HG02763 (cell line): ENCODE results near the gene SLC1A2.

Source experiments
- ATAC-seq: cut with Tn5 transposase; IDR thresholded peaks from one replicate; pipeline ENCODE4 v1.9.1; 2021; ENCODE audit warnings: mild to moderate bottlenecking, moderate library complexity; ENCODE audit not compliant: unreplicated experiment

The SLC1A2 gene

GRCh38 chr11:35377262-35377661, 42.1 kb downstream of the SLC1A2 start:
- ATAC-seq = no peak

GRCh38 chr11:35376613-35377012, 42.7 kb downstream of the SLC1A2 start:
- no peak for ATAC-seq

- ATAC-seq = no peak
These were observed 43.2 kb downstream of the SLC1A2 start for GRCh38 chr11:35376118-35376510.

- ATAC-seq = no peak
These were observed 43.8 kb downstream of the SLC1A2 start for GRCh38 chr11:35375332-35376117.

- ATAC-seq = no peak
These were observed 45.9 kb downstream of the SLC1A2 start for GRCh38 chr11:35373284-35373933.

- no peak for ATAC-seq
These were observed 46.6 kb downstream of the SLC1A2 start for GRCh38 chr11:35372565-35373283.

- ATAC-seq = no peak
These were observed 51.9 kb downstream of the SLC1A2 start for GRCh38 chr11:35367491-35367890.

- ATAC-seq = no peak
These were observed 52.6 kb downstream of the SLC1A2 start for GRCh38 chr11:35366798-35367197.

GRCh38 chr11:35365961-35366360, 53.4 kb downstream of the SLC1A2 start:
- ATAC-seq = no peak

- no peak for ATAC-seq
These were observed 54.0 kb downstream of the SLC1A2 start for GRCh38 chr11:35365395-35365794.

- no peak for ATAC-seq
These were observed 55.2 kb downstream of the SLC1A2 start for GRCh38 chr11:35363854-35364780.

GRCh38 chr11:35363246-35363801, 56.0 kb downstream of the SLC1A2 start:
- no peak for ATAC-seq

GRCh38 chr11:35362521-35362980, 56.8 kb downstream of the SLC1A2 start:
- no peak for ATAC-seq

GRCh38 chr11:35360055-35360530, 59.3 kb downstream of the SLC1A2 start:
- no peak for ATAC-seq

GRCh38 chr11:35359321-35360054, 59.9 kb downstream of the SLC1A2 start:
- ATAC-seq = no peak

GRCh38 chr11:35358391-35358790, 61.0 kb downstream of the SLC1A2 start:
- no peak for ATAC-seq

GRCh38 chr11:35357923-35358322, 61.4 kb downstream of the SLC1A2 start:
- no peak for ATAC-seq

GRCh38 chr11:35355102-35355749, 64.1 kb downstream of the SLC1A2 start:
- no peak for ATAC-seq

- no peak for ATAC-seq
These were observed 64.7 kb downstream of the SLC1A2 start for GRCh38 chr11:35354644-35355043.
